Inflammatory macrophage treated with lipopolysaccharide for 1 hour (primary cell): ENCODE measurements around the gene KCNK18.
A peak's percentile ranks its signal among the peaks of the same experiment; 100 is the strongest.

Experiments used
- DNase-seq, 2 donors: peaks; one replicate each; pipeline ENCODE4 v3.0.0-alpha.2; 2020 to 2022

Gene KCNK18

DNA sequence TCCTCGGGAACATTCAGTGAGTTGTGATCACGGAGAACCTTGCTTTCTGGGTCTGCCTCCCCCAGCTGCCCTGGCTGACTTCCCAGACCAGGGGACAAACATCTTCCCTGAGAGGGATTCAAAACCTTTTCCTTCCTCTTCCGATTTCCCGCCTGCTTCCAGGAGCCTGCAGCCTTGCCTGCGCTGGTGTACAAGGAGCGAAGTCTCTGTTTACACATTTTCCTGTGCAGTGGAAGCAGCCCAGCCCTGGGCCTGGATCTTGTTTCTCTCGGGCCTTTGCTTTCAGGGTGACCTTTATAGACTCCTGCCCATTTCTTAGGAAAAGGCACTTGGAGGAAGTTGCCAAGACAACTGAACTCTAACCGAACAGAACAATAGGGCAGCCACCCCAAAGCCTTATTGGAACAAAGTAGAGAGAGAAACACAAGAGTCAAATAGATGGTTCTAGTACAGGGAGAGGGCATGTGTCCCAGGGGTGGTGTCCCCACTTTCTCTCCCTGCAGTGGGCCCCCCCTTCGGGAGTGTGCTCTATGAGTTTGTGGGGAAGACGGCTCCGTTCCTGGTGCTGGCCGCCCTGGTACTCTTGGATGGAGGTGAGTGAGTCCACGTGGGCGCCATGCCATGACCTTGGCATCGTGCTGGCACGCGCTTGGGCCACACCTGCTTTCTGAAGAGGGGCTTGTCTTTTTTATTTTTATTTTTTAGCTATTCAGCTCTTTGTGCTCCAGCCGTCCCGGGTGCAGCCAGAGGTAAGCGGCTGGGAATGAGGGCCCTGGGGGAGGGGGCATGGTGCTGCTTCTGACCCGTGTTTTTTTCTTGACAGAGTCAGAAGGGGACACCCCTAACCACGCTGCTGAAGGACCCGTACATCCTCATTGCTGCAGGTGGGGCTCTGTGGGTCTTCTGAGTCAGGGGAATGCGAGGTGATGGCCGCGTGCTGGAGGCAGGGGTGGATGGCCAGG is 57.8 kb downstream of the KCNK18 start:
- no peak for DNase-seq

DNA sequence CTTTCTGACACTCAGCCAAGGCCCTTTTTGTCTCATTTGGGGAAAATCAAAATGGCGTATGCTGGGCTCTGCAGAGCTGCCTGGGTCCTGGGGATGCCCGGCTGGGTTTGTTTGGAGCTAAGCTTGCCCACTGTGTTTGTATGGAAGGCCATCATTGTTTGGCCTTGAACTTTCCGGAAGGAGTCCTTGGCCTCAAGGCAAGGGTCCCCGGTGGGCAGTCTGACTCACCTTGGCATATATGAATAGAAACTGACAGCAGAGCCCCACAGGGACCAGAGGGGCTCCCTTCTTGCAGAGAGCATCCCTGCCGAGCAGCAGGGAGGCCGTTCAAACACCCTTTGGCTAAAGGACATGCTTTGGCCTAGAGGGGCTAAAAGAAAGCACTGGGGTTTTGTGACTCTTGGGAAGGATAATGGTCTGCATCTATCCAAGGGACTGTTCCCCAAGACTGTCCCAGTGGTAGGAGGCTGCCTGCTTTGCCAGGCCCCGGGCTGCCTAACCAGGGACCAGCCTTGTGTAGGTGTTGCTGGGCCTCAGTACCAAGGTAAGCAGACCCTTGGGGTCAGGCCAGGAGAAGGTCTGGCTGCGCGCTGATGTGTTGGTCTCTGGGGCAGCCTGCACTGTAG is 58.7 kb downstream of the KCNK18 start:
- no peak for DNase-seq

DNA sequence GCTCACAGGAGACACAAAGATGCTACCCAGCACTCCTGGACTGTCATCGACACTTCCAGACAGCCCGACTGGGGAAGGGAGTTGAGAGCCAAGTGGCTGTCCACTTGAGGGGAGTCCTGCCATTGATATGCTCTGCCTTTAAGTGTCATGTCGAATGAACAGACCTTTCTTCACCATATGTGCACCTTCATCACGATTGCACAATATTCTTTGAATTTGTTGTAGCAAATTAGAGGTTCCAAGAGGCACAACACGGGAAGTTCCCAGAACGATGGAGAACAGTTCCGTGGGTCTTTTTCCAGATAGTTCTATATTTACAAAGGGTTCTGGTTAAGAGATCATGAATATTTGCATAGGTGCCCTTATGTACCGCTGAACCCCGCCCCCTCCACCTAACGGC is 59.6 kb downstream of the KCNK18 start:
- DNase-seq = no peak

DNA sequence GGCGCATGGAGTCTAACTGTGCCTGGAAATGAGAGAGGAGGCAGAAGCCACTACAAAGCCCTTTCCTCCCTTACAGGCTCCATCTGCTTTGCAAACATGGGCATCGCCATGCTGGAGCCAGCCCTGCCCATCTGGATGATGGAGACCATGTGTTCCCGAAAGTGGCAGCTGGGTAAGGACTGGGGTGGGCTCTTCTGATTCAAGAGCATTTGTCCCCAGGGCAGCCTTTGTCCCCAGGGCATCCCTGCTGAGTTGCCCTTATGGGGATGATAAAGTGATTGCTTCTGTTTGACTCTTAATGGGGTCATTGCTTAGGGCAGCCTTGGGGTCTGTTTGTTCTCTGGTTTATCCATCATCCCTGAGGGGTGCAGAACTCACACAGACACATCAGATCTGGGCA is 60.4 kb downstream of the KCNK18 start:
- no peak for DNase-seq

DNA sequence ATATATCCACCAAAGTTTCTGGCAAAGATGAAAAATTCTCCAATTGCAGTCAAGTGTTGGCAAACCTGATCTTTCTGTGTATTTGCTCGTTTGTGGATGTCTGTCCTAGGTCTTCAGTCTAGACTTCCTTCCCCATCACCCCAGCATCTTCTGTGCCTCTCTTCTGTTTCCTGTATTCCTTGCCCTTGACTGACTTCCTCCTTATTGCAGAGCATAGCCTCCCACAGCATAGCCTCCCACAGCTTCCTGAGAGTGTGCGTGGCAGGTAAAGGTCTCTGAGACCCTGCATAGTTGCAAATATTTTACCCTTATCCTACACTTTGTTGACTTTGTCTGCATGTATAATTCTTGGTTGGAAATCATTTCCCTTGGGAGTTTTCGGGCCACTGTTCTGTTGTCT is 62.0 kb downstream of the KCNK18 start:
- DNase-seq = peak; percentile 6 to 28
